ENCODE data around the gene GLTP.

GLTP gene

DNA sequence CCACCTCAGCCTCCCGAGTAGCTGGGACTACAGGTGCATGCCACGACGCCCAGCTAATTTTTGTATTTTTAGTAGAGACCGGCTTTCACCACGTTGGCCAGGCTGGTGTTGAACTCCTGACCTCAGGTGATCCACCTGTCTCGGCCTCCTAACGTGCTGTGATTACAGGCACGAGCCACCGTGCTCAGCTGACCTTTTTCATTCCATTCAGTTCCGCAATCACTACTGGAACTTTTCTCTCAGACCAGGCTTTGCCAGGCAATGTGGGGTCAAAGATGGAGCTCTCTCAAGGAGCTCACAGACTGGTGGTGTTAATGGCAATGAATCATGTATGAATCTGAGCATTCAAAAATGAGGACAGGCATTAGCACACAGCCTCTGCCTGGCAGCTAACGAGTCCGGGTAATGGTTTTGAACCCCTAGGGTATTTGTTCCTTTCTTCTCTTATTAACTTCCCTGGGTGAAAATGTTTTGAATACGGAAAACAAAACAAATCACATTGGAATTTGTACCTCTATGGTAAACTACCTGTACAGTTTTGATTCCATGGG lies 10.4 kb upstream of the GLTP start:
- TF ChIP-seq, protein P1, sequence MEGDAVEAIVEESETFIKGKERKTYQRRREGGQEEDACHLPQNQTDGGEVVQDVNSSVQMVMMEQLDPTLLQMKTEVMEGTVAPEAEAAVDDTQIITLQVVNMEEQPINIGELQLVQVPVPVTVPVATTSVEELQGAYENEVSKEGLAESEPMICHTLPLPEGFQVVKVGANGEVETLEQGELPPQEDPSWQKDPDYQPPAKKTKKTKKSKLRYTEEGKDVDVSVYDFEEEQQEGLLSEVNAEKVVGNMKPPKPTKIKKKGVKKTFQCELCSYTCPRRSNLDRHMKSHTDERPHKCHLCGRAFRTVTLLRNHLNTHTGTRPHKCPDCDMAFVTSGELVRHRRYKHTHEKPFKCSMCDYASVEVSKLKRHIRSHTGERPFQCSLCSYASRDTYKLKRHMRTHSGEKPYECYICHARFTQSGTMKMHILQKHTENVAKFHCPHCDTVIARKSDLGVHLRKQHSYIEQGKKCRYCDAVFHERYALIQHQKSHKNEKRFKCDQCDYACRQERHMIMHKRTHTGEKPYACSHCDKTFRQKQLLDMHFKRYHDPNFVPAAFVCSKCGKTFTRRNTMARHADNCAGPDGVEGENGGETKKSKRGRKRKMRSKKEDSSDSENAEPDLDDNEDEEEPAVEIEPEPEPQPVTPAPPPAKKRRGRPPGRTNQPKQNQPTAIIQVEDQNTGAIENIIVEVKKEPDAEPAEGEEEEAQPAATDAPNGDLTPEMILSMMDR (IDR thresholded peaks at IDR 0.05), result no peak

DNA sequence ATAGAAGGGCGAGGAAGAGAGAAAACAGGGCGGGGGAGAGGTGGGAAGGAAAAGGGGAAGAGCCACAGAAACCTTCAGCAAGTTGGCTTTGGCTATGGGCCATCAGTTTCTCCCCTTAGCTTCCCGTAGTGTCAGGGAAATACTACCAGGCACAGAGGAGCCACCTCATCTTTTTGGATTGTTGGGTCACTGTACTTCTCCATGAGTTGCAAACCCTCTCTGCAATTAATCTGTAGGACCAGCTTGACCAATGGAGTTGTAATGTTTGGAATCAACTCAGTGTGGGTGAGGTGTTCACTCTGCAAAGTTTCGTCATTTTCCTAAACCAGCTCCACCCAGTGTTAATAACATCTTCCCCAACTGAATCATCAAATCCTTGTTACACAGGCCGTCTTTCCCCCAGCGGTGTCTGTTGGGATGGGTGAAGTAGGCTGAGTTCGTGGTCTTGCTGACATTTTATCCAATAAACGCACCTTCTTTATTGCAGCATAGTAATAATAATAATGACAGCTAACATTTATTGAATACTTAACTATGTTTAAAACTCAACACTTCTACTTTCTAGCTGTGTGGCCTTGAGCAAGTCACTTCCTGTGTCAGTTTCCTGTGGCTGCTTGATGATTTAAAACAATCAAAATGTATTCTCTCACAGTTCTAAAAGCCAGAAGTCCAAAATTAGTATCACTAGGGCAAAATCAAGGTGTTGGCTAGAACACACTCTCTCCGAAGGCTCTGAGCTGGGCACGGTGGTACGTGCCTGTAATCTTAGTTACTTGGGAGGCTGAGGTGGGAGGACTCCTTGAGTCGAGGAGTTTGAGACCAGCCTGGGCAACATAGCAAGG lies 8.1 kb upstream of the GLTP start:
- TF ChIP-seq, protein P1 (IDR thresholded peaks at IDR 0.05), result no peak

DNA sequence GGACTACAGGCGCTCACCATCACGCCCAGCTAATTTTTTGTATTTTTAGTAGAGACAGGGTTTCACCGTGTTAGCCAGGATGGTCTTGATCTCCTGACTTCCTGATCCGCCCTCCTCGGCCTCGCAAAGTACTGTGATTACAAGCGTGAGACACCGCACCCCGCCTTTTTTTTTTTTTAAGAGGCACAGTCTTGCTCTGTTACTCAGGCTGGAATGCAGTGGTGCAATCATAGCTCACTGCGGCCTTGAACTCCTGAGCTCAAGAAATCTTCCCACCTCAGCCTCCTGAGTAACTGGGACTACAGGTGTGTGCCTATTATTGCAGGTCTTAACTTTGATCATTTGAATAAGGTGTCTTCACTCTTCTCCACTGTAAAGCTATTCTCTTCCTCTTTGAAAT lies 5.3 kb upstream of the GLTP start:
- TF ChIP-seq, protein P1 (IDR thresholded peaks at IDR 0.05), result no peak

DNA sequence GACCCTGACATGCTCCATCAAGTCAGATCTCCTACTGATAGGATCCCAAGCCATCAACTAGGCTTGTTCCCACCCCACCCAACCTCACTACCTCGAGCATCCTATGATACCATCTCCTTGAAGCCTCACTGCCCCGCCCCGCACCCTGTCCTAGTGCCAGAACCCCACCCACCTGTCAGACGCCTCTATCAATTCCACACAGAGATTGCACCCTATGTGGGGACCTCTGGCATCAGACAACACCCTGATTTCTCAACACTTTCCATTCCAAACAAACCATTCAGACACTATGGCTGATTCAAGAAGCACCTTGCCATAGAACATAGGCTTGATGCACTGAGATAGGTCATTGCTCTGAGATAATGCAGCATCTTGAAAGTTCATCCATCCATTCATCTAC lies 3.1 kb upstream of the GLTP start:
- TF ChIP-seq, protein P1 (IDR thresholded peaks at IDR 0.05), result no peak

DNA sequence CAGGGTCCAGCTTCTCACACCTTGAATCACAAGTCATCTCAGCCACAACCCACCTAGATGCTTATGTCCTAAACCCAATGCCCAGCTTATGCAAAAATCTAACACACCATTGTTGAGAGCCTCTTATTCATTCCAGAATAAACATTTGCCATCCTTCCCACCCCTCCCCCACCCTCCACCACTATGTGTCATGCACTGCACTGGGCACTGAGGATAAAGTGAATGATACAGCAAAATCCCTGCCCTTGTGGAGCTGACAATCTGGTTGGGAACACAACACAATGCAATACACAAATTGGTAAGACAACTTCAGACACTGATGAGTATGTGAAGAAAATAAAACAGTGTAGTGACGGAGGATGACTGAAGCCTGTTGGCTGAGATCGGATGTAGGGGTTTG lies 1.4 kb upstream of the GLTP start:
- TF ChIP-seq, protein P1 (IDR thresholded peaks at IDR 0.05), result no peak

DNA sequence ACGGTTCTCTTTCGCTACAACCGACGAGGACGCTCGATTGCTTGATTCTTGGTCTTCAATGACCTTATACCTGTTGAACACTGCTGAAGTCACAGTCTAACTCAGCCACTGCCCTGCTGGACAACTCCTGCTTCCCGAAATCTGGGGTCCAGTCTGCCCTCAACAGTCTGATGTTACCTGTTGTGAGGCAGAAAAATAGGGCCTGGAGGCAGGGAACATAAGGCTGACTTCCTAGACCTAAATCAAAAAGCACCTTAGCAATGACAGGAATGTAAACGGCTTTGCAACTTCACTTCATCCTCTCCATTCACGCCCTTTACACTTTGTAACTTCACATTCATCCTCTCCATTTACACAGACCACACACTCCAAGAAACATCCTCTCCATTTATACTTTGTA lies 597 bp upstream of the GLTP start:
- TF ChIP-seq, protein P1 (IDR thresholded peaks at IDR 0.05), result no peak

DNA sequence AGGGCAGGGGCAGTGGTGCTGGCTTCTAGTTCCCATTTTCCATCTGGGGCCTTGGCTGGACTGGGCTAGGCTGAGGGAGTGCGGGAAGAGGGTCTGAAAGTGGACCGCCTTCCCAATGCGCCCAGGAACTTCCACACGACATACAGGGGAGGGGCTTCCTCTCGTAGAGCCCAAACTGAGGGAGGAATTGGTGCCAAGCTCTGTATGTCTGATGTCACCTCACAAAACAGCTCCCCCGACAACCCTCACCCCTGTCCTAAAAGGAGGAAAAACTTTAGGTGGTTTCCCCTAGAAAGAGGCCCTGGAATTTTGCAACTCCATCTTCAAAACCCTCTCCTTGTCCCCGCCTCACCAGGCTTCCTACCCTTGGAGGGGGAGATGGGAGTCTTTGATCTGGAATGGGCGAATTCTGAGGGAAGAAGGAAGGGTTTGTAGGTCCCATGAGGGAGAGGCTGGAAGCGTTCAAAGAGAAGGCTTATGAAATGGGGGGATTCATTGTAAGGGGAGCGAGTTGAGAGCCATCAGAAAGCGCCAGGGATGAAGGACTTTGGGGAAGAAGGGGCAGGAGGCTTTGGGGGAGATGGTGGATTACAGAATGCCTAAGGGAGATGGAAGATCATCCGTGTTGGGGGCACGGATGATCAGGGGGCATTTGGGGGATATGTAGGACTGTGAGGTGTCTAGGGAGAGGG lies 844 bp downstream of the GLTP start:
- TF ChIP-seq, protein P1 (IDR thresholded peaks at IDR 0.05), result no peak
